Measurements from ENCODE around the gene RFESD.
"Not testable (repeated sequence)": the region's sequence is repeated elsewhere in the genome, so short reads cannot be mapped to it uniquely, and the experiment has no call there.

Gene RFESD

DNA sequence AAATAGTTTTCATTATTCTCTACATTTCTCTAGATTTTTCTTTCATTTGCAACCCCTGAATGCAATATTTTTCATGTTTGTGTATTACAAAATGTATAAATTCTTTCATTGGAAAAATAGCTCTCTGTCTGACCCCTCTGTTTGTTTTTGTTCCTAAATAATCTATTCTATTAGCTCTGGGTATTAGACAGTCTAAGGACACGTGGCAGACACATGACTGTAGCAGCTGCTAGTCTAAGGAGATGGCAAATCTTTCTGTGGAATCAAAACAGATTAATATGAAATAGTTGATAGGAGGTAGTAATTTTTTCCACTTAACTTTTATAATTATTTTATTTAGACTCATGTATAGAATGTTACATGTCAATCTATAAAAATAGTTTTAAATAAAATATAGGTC, 57.6 kb downstream of the RFESD start:
- no peak overlapping the region for H4K8ac ChIP-seq (ENCODE audit: low read length)
- no peaks in the 10 kb centered on the region for H3K4me1 ChIP-seq (ENCODE audit: control insufficient read depth, insufficient read depth, low read depth, low read length)
- DNase-seq: no peak
- H3K18ac ChIP-seq (ENCODE audit: low read depth in 1 of 2, low read length in 2 of 2): no peak overlapping the region
- H3K9ac ChIP-seq (ENCODE audit: low read length): no peak overlapping the region
- no peaks in the 10 kb centered on the region for H3K79me1 ChIP-seq (replicated peaks; ENCODE audit: low read length, poor library complexity, severe bottlenecking)
- H3K4me3 ChIP-seq (ENCODE audit: insufficient read depth in 1 of 2, low read depth in 1 of 2, low read length in 2 of 2): no peak overlapping the region
- H2BK120ac ChIP-seq (ENCODE audit: low read depth, low read length): no peak overlapping the region
- H3K4me2 ChIP-seq (ENCODE audit: low read length, poor library complexity, severe bottlenecking): no peak overlapping the region
- H2BK15ac ChIP-seq (ENCODE audit: low read depth, poor library complexity, severe bottlenecking): no peak overlapping the region
- no peak overlapping the region for H3K14ac ChIP-seq (ENCODE audit: low read length in 2 of 2)
- H3K27ac ChIP-seq (ENCODE audit: low read length, poor library complexity, severe bottlenecking): no peak overlapping the region
- no peaks in the 10 kb centered on the region for H3K27me3 ChIP-seq (ENCODE audit: control insufficient read depth in 1 of 2, insufficient read depth in 1 of 2, low read length in 2 of 2)
- no peaks in the 10 kb centered on the region for H3K9me3 ChIP-seq (ENCODE audit: control insufficient read depth, low read length)
- no peaks in the 10 kb centered on the region for H3K36me3 ChIP-seq (ENCODE audit: control insufficient read depth in 1 of 2, insufficient read depth in 2 of 2, low read depth in 1 of 2, low read length in 2 of 2)
- H2BK12ac ChIP-seq (ENCODE audit: low read length in 2 of 2): no peak overlapping the region
- no peak overlapping the region for H2AFZ ChIP-seq (ENCODE audit: low read depth, low read length)
- H2AK5ac ChIP-seq (ENCODE audit: low read length, severe bottlenecking): no peak overlapping the region
- H3K23ac ChIP-seq (ENCODE audit: low read length in 2 of 2): no peak overlapping the region
- WGBS: no CpG with 5 or more reads among the region's 1 CpG
- no peak overlapping the region for H3K4ac ChIP-seq (ENCODE audit: low read depth in 1 of 2, low read length in 2 of 2)
- no peak overlapping the region for H2BK5ac ChIP-seq (ENCODE audit: low read depth, low read length, poor library complexity, severe bottlenecking)
- no peak overlapping the region for H4K91ac ChIP-seq (ENCODE audit: low read length)

DNA sequence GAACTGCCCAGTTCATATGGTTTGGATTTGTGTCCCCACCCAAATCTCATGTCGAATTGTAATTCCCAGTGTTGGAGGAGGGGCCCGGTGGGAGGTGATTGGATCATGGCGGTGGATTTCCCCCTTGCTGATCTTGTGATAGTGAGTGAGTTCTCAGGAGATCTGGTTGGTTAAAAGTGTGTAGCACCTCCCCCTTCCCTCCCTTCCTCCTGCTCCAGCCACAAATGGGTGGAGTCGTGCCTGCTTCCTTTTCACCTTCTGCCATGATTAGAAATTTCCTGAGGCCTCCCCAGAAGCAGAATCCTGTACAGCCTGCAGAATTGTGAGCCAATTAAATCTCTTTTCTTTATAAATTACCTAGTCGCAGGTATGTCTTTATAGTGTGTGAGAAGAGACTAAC, 59.6 kb downstream of the RFESD start:
- not testable (repeated sequence) for H2BK12ac ChIP-seq (ENCODE audit: low read length in 2 of 2); H3K9me3 ChIP-seq (ENCODE audit: control insufficient read depth, low read length); H3K23ac ChIP-seq (ENCODE audit: low read length in 2 of 2); H3K4ac ChIP-seq (ENCODE audit: low read depth in 1 of 2, low read length in 2 of 2); H2BK120ac ChIP-seq (ENCODE audit: low read depth, low read length); H2BK5ac ChIP-seq (ENCODE audit: low read depth, low read length, poor library complexity, severe bottlenecking); H3K18ac ChIP-seq (ENCODE audit: low read depth in 1 of 2, low read length in 2 of 2); H2AFZ ChIP-seq (ENCODE audit: low read depth, low read length); H3K27ac ChIP-seq (ENCODE audit: low read length, poor library complexity, severe bottlenecking); H3K36me3 ChIP-seq (ENCODE audit: control insufficient read depth in 1 of 2, insufficient read depth in 2 of 2, low read depth in 1 of 2, low read length in 2 of 2); H3K9ac ChIP-seq (ENCODE audit: low read length); H3K4me1 ChIP-seq (ENCODE audit: control insufficient read depth, insufficient read depth, low read depth, low read length); H3K4me2 ChIP-seq (ENCODE audit: low read length, poor library complexity, severe bottlenecking); H4K91ac ChIP-seq (ENCODE audit: low read length); H3K27me3 ChIP-seq (ENCODE audit: control insufficient read depth in 1 of 2, insufficient read depth in 1 of 2, low read length in 2 of 2); DNase-seq; H3K79me1 ChIP-seq (replicated peaks; ENCODE audit: low read length, poor library complexity, severe bottlenecking); H3K4me3 ChIP-seq (ENCODE audit: insufficient read depth in 1 of 2, low read depth in 1 of 2, low read length in 2 of 2); H3K14ac ChIP-seq (ENCODE audit: low read length in 2 of 2); H2BK15ac ChIP-seq (ENCODE audit: low read depth, poor library complexity, severe bottlenecking); H2AK5ac ChIP-seq (ENCODE audit: low read length, severe bottlenecking); H4K8ac ChIP-seq (ENCODE audit: low read length)
- 50% methylated on average over 1 of the region's 5 CpGs for WGBS

DNA sequence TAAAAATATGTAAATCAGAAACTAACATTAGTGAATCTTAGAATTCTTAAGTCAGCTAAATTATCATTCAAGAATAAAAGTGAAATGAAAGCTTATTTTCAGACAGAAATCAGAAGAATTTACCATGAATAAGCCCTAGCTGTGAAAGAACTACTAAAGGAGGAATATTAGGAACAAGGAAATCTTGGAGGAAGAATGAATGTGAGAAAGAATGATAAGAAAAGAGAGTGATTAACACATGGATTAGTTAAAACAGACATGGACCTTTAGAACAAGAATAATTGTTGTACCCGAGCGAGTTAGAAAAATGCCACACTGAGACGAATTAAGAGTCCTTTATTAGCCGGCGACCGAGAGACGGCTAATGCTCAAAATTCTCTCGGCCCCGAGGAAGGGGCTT, 60.5 kb downstream of the RFESD start:
- Histone ChIP-seq H2BK12ac (ENCODE audit: low read length in 2 of 2) (no peak overlapping the region), H3K23ac (ENCODE audit: low read length in 2 of 2) (no peak overlapping the region), H3K4me1 (ENCODE audit: control insufficient read depth, insufficient read depth, low read depth, low read length) (peaks cover 4% of the 10 kb centered on the region), H3K27ac (ENCODE audit: low read length, poor library complexity, severe bottlenecking) (no peak overlapping the region), H4K8ac (ENCODE audit: low read length) (no peak overlapping the region), H3K18ac (ENCODE audit: low read depth in 1 of 2, low read length in 2 of 2) (no peak overlapping the region), H3K27me3 (ENCODE audit: control insufficient read depth in 1 of 2, insufficient read depth in 1 of 2, low read length in 2 of 2) (no peaks in the 10 kb centered on the region), H2BK5ac (ENCODE audit: low read depth, low read length, poor library complexity, severe bottlenecking) (no peak overlapping the region), H3K14ac (ENCODE audit: low read length in 2 of 2) (no peak overlapping the region), H3K4me3 (ENCODE audit: insufficient read depth in 1 of 2, low read depth in 1 of 2, low read length in 2 of 2) (no peak overlapping the region), H3K9me3 (ENCODE audit: control insufficient read depth, low read length) (no peaks in the 10 kb centered on the region), H2BK15ac (ENCODE audit: low read depth, poor library complexity, severe bottlenecking) (no peak overlapping the region), H4K91ac (ENCODE audit: low read length) (no peak overlapping the region), H3K4me2 (ENCODE audit: low read length, poor library complexity, severe bottlenecking) (no peak overlapping the region), H3K79me1 (replicated peaks; ENCODE audit: low read length, poor library complexity, severe bottlenecking) (no peaks in the 10 kb centered on the region), H2BK120ac (ENCODE audit: low read depth, low read length) (no peak overlapping the region), H3K4ac (ENCODE audit: low read depth in 1 of 2, low read length in 2 of 2) (no peak overlapping the region), H2AFZ (ENCODE audit: low read depth, low read length) (no peak overlapping the region), H2AK5ac (ENCODE audit: low read length, severe bottlenecking) (no peak overlapping the region), H3K9ac (ENCODE audit: low read length) (no peak overlapping the region), H3K36me3 (ENCODE audit: control insufficient read depth in 1 of 2, insufficient read depth in 2 of 2, low read depth in 1 of 2, low read length in 2 of 2) (no peaks in the 10 kb centered on the region)
- 75% methylated on average over 9 of the region's 9 CpGs for WGBS
- DNase-seq: no peak

Data from mesenchymal stem cell (in vitro differentiated cells and primary cell).